ENCODE measurements around the gene IL36G.

GRCh38 chr2:112944971-112945370 is 32.8 kb upstream of the IL36G start:
- TF ChIP-seq, protein P1, sequence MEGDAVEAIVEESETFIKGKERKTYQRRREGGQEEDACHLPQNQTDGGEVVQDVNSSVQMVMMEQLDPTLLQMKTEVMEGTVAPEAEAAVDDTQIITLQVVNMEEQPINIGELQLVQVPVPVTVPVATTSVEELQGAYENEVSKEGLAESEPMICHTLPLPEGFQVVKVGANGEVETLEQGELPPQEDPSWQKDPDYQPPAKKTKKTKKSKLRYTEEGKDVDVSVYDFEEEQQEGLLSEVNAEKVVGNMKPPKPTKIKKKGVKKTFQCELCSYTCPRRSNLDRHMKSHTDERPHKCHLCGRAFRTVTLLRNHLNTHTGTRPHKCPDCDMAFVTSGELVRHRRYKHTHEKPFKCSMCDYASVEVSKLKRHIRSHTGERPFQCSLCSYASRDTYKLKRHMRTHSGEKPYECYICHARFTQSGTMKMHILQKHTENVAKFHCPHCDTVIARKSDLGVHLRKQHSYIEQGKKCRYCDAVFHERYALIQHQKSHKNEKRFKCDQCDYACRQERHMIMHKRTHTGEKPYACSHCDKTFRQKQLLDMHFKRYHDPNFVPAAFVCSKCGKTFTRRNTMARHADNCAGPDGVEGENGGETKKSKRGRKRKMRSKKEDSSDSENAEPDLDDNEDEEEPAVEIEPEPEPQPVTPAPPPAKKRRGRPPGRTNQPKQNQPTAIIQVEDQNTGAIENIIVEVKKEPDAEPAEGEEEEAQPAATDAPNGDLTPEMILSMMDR (conservative IDR thresholded peaks at IDR 0.05 in 1 of 2, IDR thresholded peaks at IDR 0.05 in 1 of 2; ENCODE audit: low read depth in 1 of 2, low read length in 2 of 2) = no peak
- TF ChIP-seq EZH2 (IDR thresholded peaks at IDR 0.05; ENCODE audit: low read length, missing control alignments) = no peak
